ENCODE results near the gene STAT2.
A peak's percentile ranks its signal among the peaks of the same experiment; 100 is the strongest.
"Not testable (repeated sequence)": the region's sequence is repeated elsewhere in the genome, so short reads cannot be mapped to it uniquely, and the experiment has no call there.

The STAT2 gene

DNA sequence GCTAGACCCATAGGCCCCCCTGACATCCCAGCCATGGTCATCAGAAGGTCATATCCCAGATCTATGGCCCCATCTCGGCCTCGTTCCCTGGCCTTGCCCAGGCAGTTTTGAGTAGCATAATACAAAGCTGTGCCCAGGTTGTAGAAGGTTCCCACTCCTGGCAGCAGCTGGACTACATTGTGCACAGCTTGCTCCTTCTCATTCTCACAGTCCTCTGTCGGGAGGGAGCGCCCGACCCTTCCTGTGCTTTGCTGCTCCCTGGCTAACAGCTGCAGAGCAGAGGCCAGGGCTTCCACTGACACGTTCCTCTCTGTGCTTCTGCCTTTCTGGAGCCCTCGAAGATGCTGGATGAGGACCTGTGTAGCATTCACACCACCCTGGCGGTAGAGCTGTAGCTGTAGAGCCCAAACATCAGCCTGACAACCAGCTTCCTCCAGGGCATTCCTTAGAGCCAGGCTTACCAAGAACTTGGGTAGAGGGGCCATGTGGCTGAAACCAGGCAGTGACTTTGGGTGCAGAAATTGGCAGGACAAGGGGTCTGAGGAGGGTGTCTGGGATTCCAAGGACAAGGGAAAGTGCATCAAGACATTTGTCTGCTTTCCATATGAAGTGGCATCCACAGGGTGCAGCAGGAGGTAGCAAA is 1.7 kb upstream of the STAT2 start:
- DNase-seq, result no peak

DNA sequence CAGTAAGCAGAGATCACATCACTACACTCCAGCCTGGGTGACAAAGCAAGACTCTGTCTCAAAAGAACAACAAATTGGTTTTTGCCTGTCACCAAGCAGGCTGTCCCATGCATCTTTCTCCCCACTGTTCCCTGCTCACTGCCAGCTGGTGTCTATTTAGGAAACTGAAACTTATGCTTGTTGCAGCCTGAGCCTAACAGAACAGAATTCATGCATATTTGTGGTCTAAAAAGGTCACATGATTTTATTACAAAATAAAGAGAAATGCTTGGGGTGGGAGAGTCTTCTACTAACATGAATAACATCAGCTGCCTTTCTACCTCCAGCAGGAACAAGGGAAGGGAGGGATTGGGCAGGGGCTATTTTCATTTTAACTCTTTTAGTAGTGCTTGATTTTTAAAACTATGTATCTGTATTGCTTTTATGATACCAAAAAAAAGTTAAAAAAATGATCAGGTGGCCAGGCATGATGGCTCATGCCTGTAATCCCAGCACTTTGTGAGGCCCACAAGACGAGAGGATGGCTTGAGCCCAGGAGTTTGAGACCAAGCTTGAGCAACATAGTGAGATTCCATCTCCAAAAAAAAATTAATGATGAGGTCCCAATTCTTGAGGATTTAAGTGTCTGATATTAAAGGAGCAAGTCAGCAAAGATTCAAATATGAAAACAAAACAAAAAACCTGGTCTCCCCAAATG is 923 bp downstream of the STAT2 start:
- DNase-seq, result no peak

DNA sequence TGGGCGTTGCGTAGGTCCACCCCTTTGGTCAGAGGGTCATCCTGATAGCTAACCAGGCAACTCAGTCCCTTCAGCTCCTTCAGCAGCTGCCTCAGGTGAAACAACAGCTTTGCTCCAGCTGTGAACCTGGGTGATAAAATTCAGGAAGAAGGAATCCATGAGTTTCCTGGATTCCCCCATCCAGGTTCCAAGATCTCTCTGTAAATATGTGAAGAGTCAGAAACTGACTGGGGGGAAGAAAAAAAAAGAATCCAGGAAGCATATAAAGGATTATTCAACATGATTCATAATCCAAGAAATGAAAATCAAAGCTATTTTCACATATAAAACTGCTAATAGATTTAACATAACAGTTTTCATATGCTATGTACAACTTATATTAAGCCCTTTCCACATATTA is 8.6 kb downstream of the STAT2 start:
- DNase-seq, result no peak

DNA sequence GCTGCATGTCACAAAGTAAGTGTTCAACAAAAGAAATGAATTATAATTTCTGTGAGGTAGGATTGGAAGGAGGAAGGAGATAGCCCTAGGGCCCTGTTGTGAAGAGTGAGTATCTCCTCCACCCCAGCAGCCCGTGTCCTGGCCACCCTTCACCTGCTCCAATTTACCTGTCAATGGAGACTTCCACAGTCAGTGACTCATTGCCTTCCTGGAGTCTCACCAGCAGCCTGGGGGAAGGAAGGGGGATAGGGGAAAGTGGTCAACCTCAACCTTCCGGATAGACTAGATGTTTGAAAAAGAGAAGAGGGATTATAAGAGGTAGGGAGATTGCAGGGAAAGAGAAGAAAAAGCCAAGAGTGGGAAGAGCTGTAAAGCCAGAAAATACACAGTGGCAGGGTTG is 9.2 kb downstream of the STAT2 start:
- no peak for DNase-seq

DNA sequence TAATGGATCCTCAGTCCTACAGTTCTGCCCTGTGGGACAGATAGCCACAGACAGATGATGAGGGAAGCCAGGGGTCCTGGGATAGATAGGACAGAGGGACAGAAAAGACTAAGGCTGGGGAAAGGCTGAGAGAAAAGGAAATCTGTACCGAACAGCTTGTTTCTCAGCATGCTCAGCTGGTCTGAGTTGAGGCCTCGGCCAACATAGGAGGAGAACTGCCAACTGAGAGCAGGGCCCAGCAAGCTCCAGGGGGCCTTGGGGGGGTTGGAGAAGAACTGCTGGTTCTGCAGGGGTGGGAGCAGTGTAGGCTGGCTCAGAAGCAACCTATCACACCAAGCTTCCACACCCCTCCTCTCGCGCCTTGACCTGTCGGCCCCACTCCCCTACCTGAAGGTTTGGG is 11.1 kb downstream of the STAT2 start:
- no peak for DNase-seq

DNA sequence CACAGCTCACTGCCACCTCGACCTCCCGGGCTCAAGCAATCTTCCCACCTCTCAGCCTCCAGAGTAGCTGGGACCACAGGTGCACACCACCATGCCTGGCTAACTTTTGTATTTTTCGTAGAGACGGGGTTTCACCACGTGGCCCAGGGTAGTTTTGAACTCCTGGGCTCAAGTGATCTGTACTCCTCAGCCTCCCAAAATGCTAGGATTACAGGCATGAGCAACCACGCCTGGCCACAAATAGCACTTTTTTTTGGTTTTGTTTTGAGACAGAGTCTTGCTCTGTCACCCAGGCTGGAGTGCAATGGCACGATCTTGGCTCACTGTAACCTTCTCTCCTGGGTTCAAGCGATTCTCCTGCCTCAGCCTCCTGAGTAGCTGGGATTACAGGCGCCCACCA is 12.7 kb downstream of the STAT2 start:
- not testable (repeated sequence) for DNase-seq

DNA sequence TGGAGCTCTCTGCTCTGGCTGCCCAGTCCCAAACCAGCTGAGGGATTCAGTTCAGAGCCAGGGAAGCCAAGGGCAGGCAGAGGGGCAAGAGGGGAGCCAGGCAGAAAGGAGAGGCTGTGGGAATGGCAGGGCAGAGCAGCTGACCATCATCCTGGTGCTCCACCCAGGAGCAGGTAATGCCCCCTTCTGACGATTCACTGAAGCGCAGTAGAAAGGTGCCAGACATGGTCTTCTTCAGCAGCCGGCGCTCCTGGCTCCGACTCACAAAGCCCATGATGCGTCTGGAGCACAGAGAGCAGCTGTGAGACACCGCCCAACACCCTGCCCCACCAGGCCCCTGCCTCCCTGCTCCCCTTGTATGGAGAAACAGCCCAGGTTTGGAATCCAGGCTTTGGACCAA is 13.2 kb downstream of the STAT2 start:
- DNase-seq, result no peak

DNA sequence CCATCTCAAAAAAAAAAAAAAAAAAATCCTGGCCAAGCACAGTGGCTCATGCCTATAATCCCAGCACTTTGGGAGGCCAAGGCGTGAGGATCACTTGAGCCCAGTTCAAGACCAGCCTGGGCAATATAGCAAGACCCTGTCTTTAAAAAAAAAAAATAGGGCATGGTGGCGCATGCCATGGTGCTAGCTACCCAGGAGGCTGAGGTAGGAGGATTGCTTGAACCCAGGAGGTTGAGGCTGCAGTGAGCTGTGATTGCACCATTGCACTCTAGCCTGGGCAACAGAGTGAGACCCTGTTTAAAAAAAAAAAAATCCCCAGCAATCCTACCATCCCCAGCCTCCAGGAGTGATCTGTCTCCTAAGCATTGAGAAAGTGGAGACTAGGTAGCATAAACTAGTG is 17.6 kb downstream of the STAT2 start:
- not testable (repeated sequence) for DNase-seq

DNA sequence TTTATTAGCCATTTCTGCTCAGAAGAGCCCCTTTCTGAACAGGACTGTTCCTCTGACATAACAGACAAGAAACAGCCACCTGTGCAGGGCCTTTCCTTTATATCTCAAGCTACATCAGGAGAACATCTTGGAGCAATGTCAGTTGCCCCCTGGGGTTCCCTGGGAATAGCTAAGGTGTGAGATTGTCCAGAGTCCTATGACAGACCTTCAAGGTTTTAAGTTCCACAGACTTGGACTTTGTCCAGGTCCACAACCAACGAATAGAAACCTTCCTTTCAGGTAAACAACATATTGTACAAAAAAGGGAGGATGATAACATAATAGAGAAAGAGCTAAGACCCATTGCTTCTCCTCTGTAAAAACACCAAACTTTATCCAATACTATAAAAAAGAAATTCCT is 18.3 kb downstream of the STAT2 start:
- DNase-seq, result no peak

DNA sequence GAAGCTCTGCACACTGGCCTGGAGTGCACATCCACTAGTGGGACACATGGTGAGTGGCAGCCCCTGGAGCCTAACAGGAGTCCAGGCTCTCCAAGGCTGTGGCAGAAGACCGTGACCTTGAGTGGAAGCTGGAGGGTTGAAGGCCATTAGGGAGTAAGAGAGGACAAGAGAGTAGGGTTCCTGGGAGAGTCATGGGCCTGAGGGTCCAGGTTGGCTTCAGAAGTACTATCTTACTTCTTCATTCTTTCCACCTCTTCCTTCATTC is 20.8 kb downstream of the STAT2 start:
- DNase-seq, result no peak

DNA sequence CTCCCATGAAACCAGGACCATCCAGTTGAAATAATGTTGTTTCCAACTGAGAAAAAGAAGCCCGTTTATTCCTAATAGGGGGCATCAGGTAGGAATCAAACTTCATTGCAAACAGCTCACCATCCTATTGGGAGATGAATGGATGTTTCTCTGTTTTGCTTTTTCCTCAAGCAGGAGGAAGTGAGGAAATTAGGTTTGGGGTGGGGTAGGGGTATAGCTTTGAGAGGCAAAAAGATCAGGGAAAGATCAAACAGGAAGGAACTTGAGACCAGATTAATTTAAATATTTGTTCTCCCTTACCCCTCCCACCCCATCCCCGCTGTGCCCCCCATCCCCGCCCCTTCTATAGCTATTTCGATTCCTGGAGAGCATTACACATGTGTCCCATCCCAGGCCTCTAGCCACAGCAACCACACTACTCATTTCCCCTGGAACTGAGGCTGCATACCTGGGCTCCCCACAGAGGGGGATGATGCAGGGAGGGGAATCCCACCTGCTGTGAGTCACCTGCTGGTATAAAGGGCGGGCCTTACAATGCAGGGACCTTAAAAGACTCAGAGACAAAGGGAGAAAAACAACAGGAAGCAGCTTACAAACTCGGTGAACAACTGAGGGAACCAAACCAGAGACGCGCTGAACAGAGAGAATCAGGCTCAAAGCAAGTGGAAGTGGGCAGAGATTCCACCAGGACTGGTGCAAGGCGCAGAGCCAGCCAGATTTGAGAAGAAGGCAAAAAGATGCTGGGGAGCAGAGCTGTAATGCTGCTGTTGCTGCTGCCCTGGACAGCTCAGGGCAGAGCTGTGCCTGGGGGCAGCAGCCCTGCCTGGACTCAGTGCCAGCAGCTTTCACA is 21.4 kb downstream of the STAT2 start, which contains the start of gene IL23A:
Gene IL23A, plus strand, starts transcription at position 577 of the 850 bp plus-strand sequence. Its CDS starts 161 bp downstream, at position 738.
- DNase-seq, result peak; percentile 68

DNA sequence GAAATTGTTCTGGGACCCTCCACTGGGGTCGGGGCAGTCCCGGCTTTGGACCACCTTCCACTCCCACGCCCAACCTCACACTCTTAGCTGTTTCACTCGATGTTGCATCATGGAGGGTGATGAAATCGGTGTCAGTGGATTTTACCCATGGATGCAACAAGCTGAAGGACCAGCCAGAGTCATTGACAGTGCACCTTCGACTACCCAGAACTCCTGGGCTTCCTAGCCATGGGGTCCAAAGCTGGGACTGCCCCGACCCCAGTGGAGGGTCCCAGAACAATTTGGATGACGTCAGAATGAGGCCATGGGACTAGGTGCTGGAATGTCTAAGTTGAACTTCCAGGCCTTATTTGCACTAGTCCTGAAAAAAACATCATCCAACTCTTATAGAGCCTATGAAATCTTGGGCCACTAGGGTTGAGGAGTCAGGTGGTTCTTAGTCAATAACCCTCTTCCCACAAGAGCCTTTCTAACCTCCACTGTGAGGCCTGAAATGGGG is 22.1 kb downstream of the STAT2 start:
- DNase-seq, result no peak

DNA sequence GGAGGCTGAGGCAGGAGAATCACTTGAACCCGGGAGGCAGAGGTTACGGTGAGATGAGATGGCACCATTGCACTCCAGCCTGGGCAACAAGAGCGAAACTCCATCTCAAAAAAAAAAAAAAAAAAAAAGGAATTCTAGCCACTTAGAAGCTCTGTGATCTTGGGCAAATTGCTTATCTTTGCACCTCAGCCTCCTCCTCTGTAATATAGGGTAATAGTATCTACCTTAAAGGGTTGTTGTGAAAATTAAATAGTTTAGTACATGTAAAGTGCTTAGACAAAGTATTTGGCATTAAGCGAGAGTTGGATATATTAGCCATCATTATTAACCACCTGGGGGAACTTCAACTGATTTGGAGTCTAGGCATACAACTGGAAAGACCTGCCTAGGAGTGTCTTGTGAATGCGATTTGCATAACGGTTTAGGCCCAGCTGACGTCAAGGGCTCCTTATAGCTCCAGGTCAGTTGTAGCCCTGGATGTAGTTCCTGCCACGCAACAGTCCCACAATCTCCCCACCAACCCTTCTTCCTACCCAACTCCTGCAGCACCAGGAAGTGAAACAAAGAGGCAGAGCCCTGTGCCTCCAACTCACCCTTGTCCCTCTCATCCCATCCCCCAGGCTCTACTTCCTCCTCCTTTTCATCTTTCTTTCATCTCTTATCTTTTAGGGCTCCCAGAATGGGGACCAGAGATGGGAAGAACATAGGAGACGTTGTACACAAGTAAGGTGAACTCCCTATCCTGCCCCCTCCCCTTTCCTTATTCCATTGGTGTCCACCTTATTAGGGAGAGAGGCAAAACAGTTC is 23.3 kb downstream of the STAT2 start:
- DNase-seq, result no peak

DNA sequence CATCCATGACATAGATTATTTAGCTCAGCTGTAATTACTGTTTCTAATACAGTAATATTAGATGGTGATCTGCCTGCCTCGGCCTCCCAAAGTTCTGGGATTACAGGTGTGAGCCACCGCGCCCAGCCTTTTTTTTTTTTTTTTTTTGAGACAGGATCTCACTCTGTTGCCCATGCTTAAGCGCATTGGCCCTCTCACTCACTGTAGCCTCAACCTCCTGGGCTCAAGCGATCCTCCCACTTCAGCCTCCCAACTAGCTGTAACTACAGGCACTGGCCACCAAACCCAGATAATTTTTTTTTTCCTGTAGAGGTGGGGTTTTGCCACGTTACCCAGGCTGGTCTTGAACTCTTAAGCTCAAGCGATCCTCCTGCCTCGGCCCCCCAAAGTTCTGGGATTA is 24.4 kb downstream of the STAT2 start:
- DNase-seq, result not testable (repeated sequence)

DNA sequence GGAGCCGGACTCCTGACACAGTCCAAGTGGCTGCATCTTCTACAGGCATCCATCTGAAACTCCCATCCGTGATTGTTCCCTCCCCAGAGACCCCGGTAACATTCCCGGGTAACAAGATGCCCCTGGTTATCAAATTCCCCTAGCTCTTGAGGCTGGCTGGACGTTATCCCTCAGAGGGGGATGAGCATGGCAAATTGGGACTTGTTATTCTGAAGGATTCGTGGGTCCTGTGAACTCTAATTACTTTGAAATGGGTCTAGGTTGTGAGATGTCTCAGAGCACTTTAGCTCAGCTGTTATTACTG is 25.5 kb downstream of the STAT2 start:
- no peak for DNase-seq

DNA sequence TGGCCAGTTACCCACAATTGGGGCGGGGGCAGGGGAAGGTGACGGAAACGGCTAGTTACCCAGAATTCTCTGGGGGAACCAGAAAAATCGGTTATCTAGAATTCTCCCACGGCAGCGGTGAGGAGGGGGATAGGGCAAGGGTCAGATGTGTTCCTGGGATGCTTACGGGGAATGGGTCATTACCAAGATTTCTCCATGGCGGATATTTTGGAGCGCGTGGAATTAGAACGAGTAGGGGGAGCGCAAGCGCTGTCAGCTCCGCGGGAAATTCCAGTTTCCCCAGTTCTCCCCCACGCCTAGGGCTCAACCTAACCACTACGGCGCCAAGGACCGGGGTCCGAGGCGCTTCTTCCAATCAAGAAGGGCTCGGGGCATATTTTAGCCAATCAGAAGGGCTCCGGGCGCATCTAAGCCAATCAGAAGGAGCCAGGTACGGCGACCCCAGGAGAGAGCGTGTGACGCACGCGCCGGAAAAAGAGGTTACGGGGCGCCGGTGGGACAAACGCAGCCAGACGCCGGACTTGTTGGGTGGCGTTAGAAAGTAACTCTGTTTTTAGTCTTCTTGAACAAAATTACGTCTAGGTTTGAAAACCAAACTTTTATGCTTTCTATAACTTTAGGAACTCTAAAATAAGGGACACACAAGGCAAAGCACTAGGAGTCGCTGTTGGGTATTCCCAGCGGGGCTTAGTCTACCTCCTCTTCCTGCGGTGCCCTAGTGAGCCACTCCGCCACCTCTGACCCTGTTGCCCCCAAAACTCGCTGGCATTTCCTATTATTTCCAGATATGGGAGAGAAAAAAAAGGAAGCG is 26.0 kb downstream of the STAT2 start, which contains the start of gene PAN2:
Gene PAN2, minus strand, starts transcription at position 322 of the 811 bp plus-strand sequence. CDS start 906 bp downstream, outside the sequence.
- peak; percentile 97 for DNase-seq

DNA sequence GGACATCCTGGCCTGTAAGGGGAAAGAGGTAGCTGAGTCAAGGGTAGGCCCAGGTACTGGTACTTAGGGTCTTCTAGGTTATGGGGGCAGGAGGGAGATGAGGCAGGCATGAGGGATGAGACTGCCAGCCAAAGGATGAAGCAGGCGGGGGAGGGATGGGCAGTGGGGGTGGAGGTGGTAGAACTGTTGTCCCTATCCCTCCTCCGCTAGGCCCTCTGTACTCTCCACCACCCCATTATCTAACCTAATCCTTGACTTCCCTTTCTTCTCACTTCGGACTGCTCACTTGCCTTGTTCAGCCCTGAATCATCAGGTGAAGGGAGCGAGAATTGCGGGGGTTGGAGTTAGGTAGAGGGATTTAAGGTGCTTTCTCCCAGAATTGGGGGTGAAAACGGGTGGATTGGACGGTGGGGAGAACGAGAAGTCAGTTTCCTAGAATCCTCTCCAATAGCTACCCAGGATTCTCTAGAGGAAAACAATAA is 26.7 kb downstream of the STAT2 start:
- no peak for DNase-seq

DNA sequence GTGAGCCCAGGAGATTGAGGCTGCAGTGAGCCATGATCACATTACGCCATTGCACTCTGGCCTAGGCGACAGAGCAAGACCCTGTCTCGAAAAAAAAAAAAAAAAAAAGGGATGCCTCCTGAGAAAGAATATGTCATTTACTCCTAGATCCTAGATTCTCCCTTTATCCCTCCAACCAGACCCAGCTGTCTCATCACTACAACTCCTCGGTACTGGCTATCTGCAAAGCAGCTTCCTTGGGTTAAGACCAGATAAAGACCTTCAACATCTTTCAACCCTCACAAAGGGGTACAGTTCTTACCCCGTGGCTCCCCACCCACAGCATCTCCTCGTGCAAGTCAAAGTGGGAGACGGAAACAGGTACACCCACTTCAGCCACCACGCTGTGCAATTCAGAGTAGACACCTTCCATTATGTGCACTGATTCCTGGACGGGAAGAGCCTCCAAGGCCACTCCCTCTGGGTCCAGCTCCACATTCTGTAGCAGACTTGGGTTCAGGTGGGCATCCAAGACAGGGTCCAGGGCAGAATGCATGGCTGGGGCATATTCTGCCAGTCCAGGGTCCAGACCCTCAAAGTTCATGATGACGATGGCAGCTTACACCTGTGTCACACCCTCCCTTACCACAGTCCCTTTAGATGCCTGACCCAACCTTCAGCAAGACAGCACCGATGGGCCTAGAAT is 27.3 kb downstream of the STAT2 start:
- DNase-seq, result no peak

DNA sequence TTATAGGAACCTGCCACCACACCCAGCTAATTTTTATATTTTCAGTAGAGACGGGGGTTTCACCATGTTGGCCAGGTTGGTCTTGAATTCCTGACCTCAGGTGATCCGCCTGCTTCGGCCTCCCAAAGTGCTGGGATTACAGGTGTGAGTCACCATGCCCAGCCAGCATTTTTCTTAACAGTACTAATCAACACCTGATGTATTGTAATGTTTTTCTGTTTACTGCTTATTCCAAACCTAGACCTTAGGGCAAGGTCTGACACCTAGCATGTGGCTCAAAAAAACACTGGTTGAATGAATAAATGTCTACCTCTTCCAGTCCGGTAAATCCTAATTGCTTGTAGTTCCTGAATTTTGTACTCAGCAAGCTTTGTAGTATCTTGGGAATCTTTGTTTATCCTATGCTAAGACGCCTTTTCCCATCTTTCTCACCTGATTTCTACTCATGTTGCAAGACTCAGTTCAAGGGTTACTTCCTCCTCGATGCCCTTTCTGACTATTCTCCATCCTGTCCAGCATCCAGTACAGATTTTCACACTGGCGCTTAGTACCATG is 28.9 kb downstream of the STAT2 start:
- DNase-seq, result no peak

DNA sequence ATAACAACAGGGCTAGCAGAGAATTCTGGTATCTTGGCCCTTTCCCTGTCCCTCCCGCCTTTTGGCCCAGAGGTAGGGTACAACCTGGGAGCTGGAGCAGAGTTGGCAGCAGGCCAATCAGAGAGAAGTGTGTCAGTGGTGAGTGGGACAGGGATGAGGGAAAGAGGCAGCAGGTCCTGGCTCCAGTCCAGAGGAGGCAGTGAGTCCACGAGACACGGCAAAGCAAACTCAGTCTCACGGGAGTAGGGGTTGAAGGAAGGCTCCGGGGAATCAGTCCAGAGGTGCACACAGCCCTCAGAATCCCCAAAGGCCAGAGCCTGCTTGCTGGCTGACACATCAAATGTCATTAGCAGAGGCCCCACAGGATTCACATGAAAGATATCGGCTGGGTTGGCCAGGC is 33.4 kb downstream of the STAT2 start:
- DNase-seq, result no peak

DNA sequence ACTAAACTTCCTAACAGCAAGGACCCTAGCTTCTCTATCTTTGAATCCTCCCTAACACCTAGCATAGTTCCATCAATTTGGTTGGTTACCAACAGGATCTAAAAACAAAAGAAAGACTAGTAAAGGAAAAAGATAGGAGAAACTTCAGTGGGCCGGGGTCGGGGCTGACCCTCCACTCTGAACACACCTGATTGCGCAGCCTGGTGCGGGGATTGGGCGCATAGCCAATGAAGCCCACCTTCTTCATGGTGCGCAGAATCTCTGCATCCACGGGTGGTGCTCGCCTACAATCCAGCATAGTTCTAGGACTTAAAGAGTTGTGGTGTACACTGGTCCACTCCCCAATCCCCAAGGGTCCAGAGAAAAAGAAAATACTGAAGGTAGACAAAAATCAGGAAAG is 33.8 kb downstream of the STAT2 start:
- DNase-seq, result no peak

All from NCI-H345 (cell line).